ENCODE data around the gene PLCB3. TPM values are rescaled to one million over a fixed set of nuclear protein-coding genes. Genes with fewer than 3 reads are reported as not detected.
"Not testable (repeated sequence)": the region's sequence is repeated elsewhere in the genome, so short reads cannot be mapped to it uniquely, and the experiment has no call there.

Gene PLCB3
- total RNA-seq, 1 experiment from 2014 or later, result 80.2 TPM

GRCh38 chr11:64245797-64246620 lies 5.3 kb upstream of the PLCB3 start:
- H3K9me3 Mint-ChIP-seq, result no peaks in the 10 kb centered on the region; a peak in 1 of 5 replicates
- Histone ChIP-seq H2BK120ac (ENCODE audit: low read depth, low read length, poor library complexity, severe bottlenecking) (no peak overlapping the region), H4K8ac (replicated peaks; ENCODE audit: insufficient read length, low read depth, low read length) (no peak overlapping the region), H3K14ac (ENCODE audit: insufficient read depth, low read length) (peak overlapping the region; percentile 37), H3K4me1 (ENCODE audit: insufficient read depth, low read length) (peaks cover 9% of the 10 kb centered on the region; the same call in 1 of the 2 replicates), H2BK12ac (ENCODE audit: insufficient read length, low read depth, low read length) (no peak overlapping the region), H2BK5ac (ENCODE audit: insufficient read length, low read length) (no peak overlapping the region), H3K9me3 (ENCODE audit: control insufficient read depth, low read depth, low read length) (no peaks in the 10 kb centered on the region), H2AFZ (ENCODE audit: low read length) (no peak overlapping the region), H3K79me2 (ENCODE audit: insufficient read depth, low read length) (peaks cover 9% of the 10 kb centered on the region; the same call in 1 of the 2 replicates), H3K27me3 (ENCODE audit: insufficient read depth, low read length) (no peaks in the 10 kb centered on the region), H3K23ac (ENCODE audit: insufficient read length, low read depth, low read length) (no peak overlapping the region), H3K4ac (ENCODE audit: low read depth, low read length) (no peak overlapping the region), H4K91ac (ENCODE audit: insufficient read length, low read depth, low read length) (no peak overlapping the region), H4K20me1 (ENCODE audit: control insufficient read depth, insufficient read depth, insufficient read length) (no peaks in the 10 kb centered on the region), H2AK5ac (ENCODE audit: insufficient read length, low read length) (no peak overlapping the region), H3K18ac (ENCODE audit: insufficient read length, low read depth, low read length) (no peak overlapping the region), H4K5ac (ENCODE audit: insufficient read length, low read depth, low read length) (no peak overlapping the region), H2BK15ac (ENCODE audit: low read depth, low read length) (no peak overlapping the region), H2BK20ac (ENCODE audit: low read depth, low read length, poor library complexity, severe bottlenecking) (no peak overlapping the region), H3K23me2 (ENCODE audit: insufficient read length, low read depth, low read length, poor library complexity, severe bottlenecking) (peaks cover 23% of the 10 kb centered on the region), H3K9ac (ENCODE audit: extremely low read depth, insufficient read length, low read length) (peak overlapping the region; percentile 50), H3K27ac (ENCODE audit: insufficient read length, low read depth, low read length) (no peak overlapping the region), H3K79me1 (ENCODE audit: insufficient read depth, low read depth, low read length, poor library complexity, severe bottlenecking) (no peaks in the 10 kb centered on the region), H3K4me2 (ENCODE audit: insufficient read depth, insufficient read length, low read length) (peak overlapping the region; percentile 39), H3T11ph (ENCODE audit: low read length) (no peak overlapping the region), H3K56ac (ENCODE audit: insufficient read length, low read depth, low read length) (no peak overlapping the region)
- TF ChIP-seq CTCF (conservative IDR thresholded peaks at IDR 0.05), result no peak
- H3K4me3 Mint-ChIP-seq, result peak overlapping the region; percentile 88 to 94
- peaks cover 12 to 22% (median 13%) of the 10 kb centered on the region in 3 experiments; a peak in 6 of 7 replicates for H3K36me3 Mint-ChIP-seq (ENCODE audit: insufficient read depth in 1 of 3, low read depth in 3 of 3)
- peak overlapping the region in 2 of 3 experiments; percentile 67 to 87; a peak in 6 of 7 replicates for H3K27ac Mint-ChIP-seq
- no peak for DNase-seq
- peaks cover 40 to 49% of the 10 kb centered on the region in 2 experiments for H3K4me1 Mint-ChIP-seq
- WGBS (ENCODE audit: extremely low coverage, insufficient read length, low lambda C conversion rate), result no CpG with 5 or more reads among the region's 46 CpGs
- no peaks in the 10 kb centered on the region for H3K27me3 Mint-ChIP-seq (ENCODE audit: low read depth)

DNA sequence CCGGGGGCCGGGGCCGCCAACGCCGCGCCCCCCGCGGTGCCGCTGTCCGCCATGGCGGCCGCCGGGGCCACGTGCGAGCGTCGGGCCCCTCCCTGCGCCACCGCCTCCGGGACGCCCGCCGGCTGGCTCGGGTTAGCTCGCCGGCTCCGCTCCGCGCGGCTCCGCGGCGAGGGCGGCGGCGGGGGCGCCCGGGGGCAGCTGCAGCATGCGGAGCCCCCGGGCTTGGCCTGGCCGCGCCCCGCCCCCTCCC lies 4.8 kb upstream of the PLCB3 start:
- H2BK5ac ChIP-seq (ENCODE audit: insufficient read length, low read length); H3K23ac ChIP-seq (ENCODE audit: insufficient read length, low read depth, low read length); H4K5ac ChIP-seq (ENCODE audit: insufficient read length, low read depth, low read length); H3K9me3 Mint-ChIP-seq; H3K79me1 ChIP-seq (ENCODE audit: insufficient read depth, low read depth, low read length, poor library complexity, severe bottlenecking); H4K8ac ChIP-seq (replicated peaks; ENCODE audit: insufficient read length, low read depth, low read length); H3K79me2 ChIP-seq (ENCODE audit: insufficient read depth, low read length); H3K27me3 ChIP-seq (ENCODE audit: insufficient read depth, low read length); H3T11ph ChIP-seq (ENCODE audit: low read length); H3K4me1 ChIP-seq (ENCODE audit: insufficient read depth, low read length); H3K27ac ChIP-seq (ENCODE audit: insufficient read length, low read depth, low read length); H2BK12ac ChIP-seq (ENCODE audit: insufficient read length, low read depth, low read length); H3K9ac ChIP-seq (ENCODE audit: extremely low read depth, insufficient read length, low read length); H4K91ac ChIP-seq (ENCODE audit: insufficient read length, low read depth, low read length); H3K56ac ChIP-seq (ENCODE audit: insufficient read length, low read depth, low read length); H3K9me3 ChIP-seq (ENCODE audit: control insufficient read depth, low read depth, low read length); H3K27ac Mint-ChIP-seq; H3K4me2 ChIP-seq (ENCODE audit: insufficient read depth, insufficient read length, low read length); H4K20me1 ChIP-seq (ENCODE audit: control insufficient read depth, insufficient read depth, insufficient read length); H2BK120ac ChIP-seq (ENCODE audit: low read depth, low read length, poor library complexity, severe bottlenecking); H2AFZ ChIP-seq (ENCODE audit: low read length); H3K18ac ChIP-seq (ENCODE audit: insufficient read length, low read depth, low read length); H3K27me3 Mint-ChIP-seq (ENCODE audit: low read depth); H3K14ac ChIP-seq (ENCODE audit: insufficient read depth, low read length); H2AK5ac ChIP-seq (ENCODE audit: insufficient read length, low read length); H3K4ac ChIP-seq (ENCODE audit: low read depth, low read length); H2BK20ac ChIP-seq (ENCODE audit: low read depth, low read length, poor library complexity, severe bottlenecking); H2BK15ac ChIP-seq (ENCODE audit: low read depth, low read length); DNase-seq: not testable (repeated sequence)
- WGBS (ENCODE audit: extremely low coverage, insufficient read length, low lambda C conversion rate), result no CpG with 5 or more reads among the region's 43 CpGs
- peaks cover 25% of the 10 kb centered on the region for H3K23me2 ChIP-seq (ENCODE audit: insufficient read length, low read depth, low read length, poor library complexity, severe bottlenecking)
- H3K4me3 Mint-ChIP-seq, result peak overlapping the region; percentile 79 to 93
- peaks cover 12 to 22% (median 13%) of the 10 kb centered on the region in 3 experiments; a peak in 6 of 7 replicates for H3K36me3 Mint-ChIP-seq (ENCODE audit: insufficient read depth in 1 of 3, low read depth in 3 of 3)
- H3K4me1 Mint-ChIP-seq, result peaks cover 40 to 49% of the 10 kb centered on the region in 2 experiments

All from H9 (cell line).